ENCODE results near the gene RELL1.

Gene RELL1

DNA sequence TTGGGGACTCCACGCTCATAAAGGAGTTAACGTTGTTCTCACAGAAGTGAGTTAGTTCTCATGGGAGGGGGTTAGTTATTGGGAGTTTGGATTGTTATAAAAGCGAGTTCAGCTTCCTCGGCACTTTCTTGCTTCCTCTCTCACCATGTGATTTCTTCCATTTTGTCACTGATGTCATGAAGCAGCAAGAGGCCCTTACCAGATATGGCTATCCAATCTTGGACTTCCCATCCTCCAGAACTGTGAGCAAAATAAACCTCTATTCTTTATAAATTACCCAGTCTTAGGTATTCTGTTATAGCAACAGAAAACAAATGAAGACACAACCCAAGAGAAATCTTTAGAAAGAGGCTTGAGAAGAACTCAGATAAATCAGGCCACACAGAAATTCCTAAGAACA, 29.5 kb downstream of the RELL1 start:
- peaks cover 4% of the 10 kb centered on the region for H3K36me3 ChIP-seq (ENCODE audit: control insufficient read depth, insufficient read depth, low read length)
- DNase-seq, result no peak

GRCh38 chr4:37653601-37654000, 32.6 kb downstream of the RELL1 start:
- Histone ChIP-seq H3K4me1 (ENCODE audit: control insufficient read depth, insufficient read depth, low read length, poor library complexity, severe bottlenecking) (no peaks in the 10 kb centered on the region), H3K27me3 (replicated peaks; ENCODE audit: control insufficient read depth, insufficient read depth, low read length, poor library complexity, severe bottlenecking) (no peaks in the 10 kb centered on the region), H3K9me3 (ENCODE audit: control insufficient read depth, low read length) (no peaks in the 10 kb centered on the region), H3K27ac (ENCODE audit: insufficient read depth, low read length, poor library complexity, severe bottlenecking) (no peak overlapping the region), H3K4me3 (ENCODE audit: insufficient read depth, low read depth, low read length, poor library complexity, severe bottlenecking) (no peak overlapping the region), H3K36me3 (ENCODE audit: control insufficient read depth, insufficient read depth, low read length) (peaks cover 4% of the 10 kb centered on the region)
- DNase-seq, result no peak

More for the DNA sequence above, 29.5 kb downstream of the RELL1 start:
- no peaks in the 10 kb centered on the region for H3K4me1 ChIP-seq (ENCODE audit: control insufficient read depth, insufficient read depth, low read length, poor library complexity, severe bottlenecking)
- no peak overlapping the region for H3K27ac ChIP-seq (ENCODE audit: insufficient read depth, low read length, poor library complexity, severe bottlenecking)
- H3K4me3 ChIP-seq (ENCODE audit: insufficient read depth, low read depth, low read length, poor library complexity, severe bottlenecking), result no peak overlapping the region
- H3K27me3 ChIP-seq (replicated peaks; ENCODE audit: control insufficient read depth, insufficient read depth, low read length, poor library complexity, severe bottlenecking), result no peaks in the 10 kb centered on the region
- H3K9me3 ChIP-seq (ENCODE audit: control insufficient read depth, low read length), result no peaks in the 10 kb centered on the region

- Histone ChIP-seq H3K27me3 (replicated peaks; ENCODE audit: control insufficient read depth, insufficient read depth, low read length, poor library complexity, severe bottlenecking) (no peaks in the 10 kb centered on the region), H3K9me3 (ENCODE audit: control insufficient read depth, low read length) (no peaks in the 10 kb centered on the region), H3K27ac (ENCODE audit: insufficient read depth, low read length, poor library complexity, severe bottlenecking) (no peak overlapping the region), H3K36me3 (ENCODE audit: control insufficient read depth, insufficient read depth, low read length) (peaks cover 11% of the 10 kb centered on the region), H3K4me1 (ENCODE audit: control insufficient read depth, insufficient read depth, low read length, poor library complexity, severe bottlenecking) (no peaks in the 10 kb centered on the region), H3K4me3 (ENCODE audit: insufficient read depth, low read depth, low read length, poor library complexity, severe bottlenecking) (no peak overlapping the region)
- no peak for DNase-seq
These were observed 33.2 kb downstream of the RELL1 start for GRCh38 chr4:37652747-37653527.

DNA sequence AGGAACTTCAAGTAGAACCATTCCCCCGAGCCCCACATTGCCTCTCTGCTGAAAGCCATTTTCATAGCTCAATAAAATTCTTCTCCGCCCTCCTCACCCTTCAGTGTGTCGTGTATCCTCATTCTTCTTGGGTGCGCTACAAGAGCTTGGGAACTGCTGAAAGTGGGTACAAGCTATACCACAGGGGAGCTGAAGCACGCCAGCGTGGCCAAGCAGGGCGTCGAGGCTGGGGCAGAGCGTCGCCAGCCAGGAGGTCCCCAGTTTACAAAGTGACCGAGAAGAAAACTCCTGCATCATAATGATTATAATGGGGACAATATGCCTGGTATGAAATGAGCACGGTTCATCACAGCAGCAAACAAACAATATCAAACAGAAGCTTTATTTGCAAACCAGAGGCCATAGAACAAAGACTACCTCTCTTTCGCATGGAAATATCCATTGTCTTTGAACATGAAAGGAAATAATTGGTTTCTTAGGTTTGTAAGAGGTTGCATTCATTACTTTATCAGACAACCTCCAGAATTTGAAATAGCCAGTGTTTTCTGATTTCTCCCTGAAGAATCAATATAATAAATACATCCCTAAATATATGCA, 34.3 kb downstream of the RELL1 start:
- H3K9me3 ChIP-seq (ENCODE audit: control insufficient read depth, low read length), result no peaks in the 10 kb centered on the region
- no peak overlapping the region for H3K27ac ChIP-seq (ENCODE audit: insufficient read depth, low read length, poor library complexity, severe bottlenecking)
- no peak for DNase-seq
- H3K36me3 ChIP-seq (ENCODE audit: control insufficient read depth, insufficient read depth, low read length), result peaks cover 21% of the 10 kb centered on the region
- H3K4me3 ChIP-seq (ENCODE audit: insufficient read depth, low read depth, low read length, poor library complexity, severe bottlenecking), result no peak overlapping the region
- no peaks in the 10 kb centered on the region for H3K27me3 ChIP-seq (replicated peaks; ENCODE audit: control insufficient read depth, insufficient read depth, low read length, poor library complexity, severe bottlenecking)
- H3K4me1 ChIP-seq (ENCODE audit: control insufficient read depth, insufficient read depth, low read length, poor library complexity, severe bottlenecking), result no peaks in the 10 kb centered on the region

- no peaks in the 10 kb centered on the region for H3K9me3 ChIP-seq (ENCODE audit: control insufficient read depth, low read length)
- peaks cover 19% of the 10 kb centered on the region for H3K36me3 ChIP-seq (ENCODE audit: control insufficient read depth, insufficient read depth, low read length)
- H3K4me1 ChIP-seq (ENCODE audit: control insufficient read depth, insufficient read depth, low read length, poor library complexity, severe bottlenecking), result no peaks in the 10 kb centered on the region
- no peaks in the 10 kb centered on the region for H3K27me3 ChIP-seq (replicated peaks; ENCODE audit: control insufficient read depth, insufficient read depth, low read length, poor library complexity, severe bottlenecking)
- DNase-seq, result no peak
- H3K4me3 ChIP-seq (ENCODE audit: insufficient read depth, low read depth, low read length, poor library complexity, severe bottlenecking), result no peak overlapping the region
- H3K27ac ChIP-seq (ENCODE audit: insufficient read depth, low read length, poor library complexity, severe bottlenecking), result no peak overlapping the region
These were observed 35.7 kb downstream of the RELL1 start for GRCh38 chr4:37650481-37650880.

DNA sequence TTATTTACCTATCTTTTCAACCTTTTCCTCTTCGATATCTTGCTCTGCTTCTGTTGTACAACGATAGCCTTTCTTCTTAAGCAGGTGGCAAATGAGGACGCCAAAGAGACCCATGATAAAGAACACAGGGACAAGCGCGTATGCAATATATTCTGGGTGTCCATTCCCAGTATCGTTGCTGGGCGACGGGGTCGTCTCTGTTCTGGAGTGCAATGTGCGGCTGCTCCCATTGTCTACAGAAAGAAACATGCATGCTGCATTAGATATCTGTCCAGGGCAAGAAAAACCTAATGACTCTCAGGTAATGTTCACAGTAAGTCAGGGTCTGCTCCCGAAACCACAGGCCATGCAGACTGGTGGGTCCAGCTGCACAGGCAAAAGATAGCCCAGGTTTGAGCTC, 36.9 kb downstream of the RELL1 start:
- no peak overlapping the region for H3K4me3 ChIP-seq (ENCODE audit: insufficient read depth, low read depth, low read length, poor library complexity, severe bottlenecking)
- no peaks in the 10 kb centered on the region for H3K4me1 ChIP-seq (ENCODE audit: control insufficient read depth, insufficient read depth, low read length, poor library complexity, severe bottlenecking)
- no peak overlapping the region for H3K27ac ChIP-seq (ENCODE audit: insufficient read depth, low read length, poor library complexity, severe bottlenecking)
- no peak for DNase-seq
- H3K27me3 ChIP-seq (replicated peaks; ENCODE audit: control insufficient read depth, insufficient read depth, low read length, poor library complexity, severe bottlenecking), result no peaks in the 10 kb centered on the region
- H3K9me3 ChIP-seq (ENCODE audit: control insufficient read depth, low read length), result no peaks in the 10 kb centered on the region
- peaks cover 19% of the 10 kb centered on the region for H3K36me3 ChIP-seq (ENCODE audit: control insufficient read depth, insufficient read depth, low read length)

DNA sequence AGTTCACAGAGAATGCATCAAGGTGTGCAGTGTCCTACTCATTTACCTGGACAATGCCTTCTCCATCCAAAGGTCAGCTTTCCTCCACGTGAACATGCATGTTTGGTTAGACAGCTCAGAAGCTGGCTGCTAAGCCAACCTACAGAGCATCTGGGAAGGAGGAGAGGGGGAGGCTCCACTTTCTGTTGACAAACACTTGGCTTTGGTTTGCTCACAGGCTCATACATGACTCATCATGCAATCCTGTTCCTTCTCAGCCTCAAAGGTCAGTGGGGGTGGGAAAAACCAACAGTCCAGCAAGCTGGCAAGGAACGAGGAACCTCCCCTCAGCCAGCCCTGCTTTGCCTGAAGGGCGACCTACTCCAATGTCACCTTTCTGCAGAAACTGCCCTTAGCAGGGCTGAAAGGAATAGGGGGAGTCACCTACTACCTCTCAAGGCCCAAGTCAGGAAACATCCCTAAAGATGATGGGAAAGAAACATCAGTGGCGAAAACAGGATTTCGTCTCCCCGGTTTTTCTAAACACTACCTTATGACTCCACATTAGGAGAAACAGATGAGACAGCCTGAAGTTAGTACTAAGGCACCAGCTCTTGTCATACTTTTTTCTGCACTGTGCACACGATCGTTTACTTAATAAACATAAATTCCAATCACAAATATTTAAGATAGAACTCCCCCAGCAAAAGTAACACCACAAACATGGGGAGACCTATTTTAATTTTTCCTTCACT, 37.9 kb downstream of the RELL1 start:
- H3K4me3 ChIP-seq (ENCODE audit: insufficient read depth, low read depth, low read length, poor library complexity, severe bottlenecking), result no peak overlapping the region

GRCh38 chr4:37646247-37646646, 39.9 kb downstream of the RELL1 start:
- H3K36me3 ChIP-seq (ENCODE audit: control insufficient read depth, insufficient read depth, low read length), result peaks cover 19% of the 10 kb centered on the region

More for the DNA sequence above, 37.9 kb downstream of the RELL1 start:
- Histone ChIP-seq H3K27me3 (replicated peaks; ENCODE audit: control insufficient read depth, insufficient read depth, low read length, poor library complexity, severe bottlenecking) (no peaks in the 10 kb centered on the region), H3K27ac (ENCODE audit: insufficient read depth, low read length, poor library complexity, severe bottlenecking) (no peak overlapping the region), H3K36me3 (ENCODE audit: control insufficient read depth, insufficient read depth, low read length) (peaks cover 19% of the 10 kb centered on the region), H3K4me1 (ENCODE audit: control insufficient read depth, insufficient read depth, low read length, poor library complexity, severe bottlenecking) (no peaks in the 10 kb centered on the region), H3K9me3 (ENCODE audit: control insufficient read depth, low read length) (no peaks in the 10 kb centered on the region)
- DNase-seq, result no peak

GRCh38 chr4:37645736-37646135, 40.4 kb downstream of the RELL1 start:
- no peak overlapping the region for H3K4me3 ChIP-seq (ENCODE audit: insufficient read depth, low read depth, low read length, poor library complexity, severe bottlenecking)
- no peak overlapping the region for H3K27ac ChIP-seq (ENCODE audit: insufficient read depth, low read length, poor library complexity, severe bottlenecking)
- no peaks in the 10 kb centered on the region for H3K9me3 ChIP-seq (ENCODE audit: control insufficient read depth, low read length)
- H3K4me1 ChIP-seq (ENCODE audit: control insufficient read depth, insufficient read depth, low read length, poor library complexity, severe bottlenecking), result no peaks in the 10 kb centered on the region
- H3K36me3 ChIP-seq (ENCODE audit: control insufficient read depth, insufficient read depth, low read length), result peaks cover 19% of the 10 kb centered on the region
- H3K27me3 ChIP-seq (replicated peaks; ENCODE audit: control insufficient read depth, insufficient read depth, low read length, poor library complexity, severe bottlenecking), result no peaks in the 10 kb centered on the region
- no peak for DNase-seq

More at GRCh38 chr4:37646247-37646646, 39.9 kb downstream of the RELL1 start:
- H3K9me3 ChIP-seq (ENCODE audit: control insufficient read depth, low read length), result no peaks in the 10 kb centered on the region
- H3K4me1 ChIP-seq (ENCODE audit: control insufficient read depth, insufficient read depth, low read length, poor library complexity, severe bottlenecking), result no peaks in the 10 kb centered on the region
- no peaks in the 10 kb centered on the region for H3K27me3 ChIP-seq (replicated peaks; ENCODE audit: control insufficient read depth, insufficient read depth, low read length, poor library complexity, severe bottlenecking)
- H3K4me3 ChIP-seq (ENCODE audit: insufficient read depth, low read depth, low read length, poor library complexity, severe bottlenecking), result no peak overlapping the region
- no peak for DNase-seq
- H3K27ac ChIP-seq (ENCODE audit: insufficient read depth, low read length, poor library complexity, severe bottlenecking), result no peak overlapping the region

DNA sequence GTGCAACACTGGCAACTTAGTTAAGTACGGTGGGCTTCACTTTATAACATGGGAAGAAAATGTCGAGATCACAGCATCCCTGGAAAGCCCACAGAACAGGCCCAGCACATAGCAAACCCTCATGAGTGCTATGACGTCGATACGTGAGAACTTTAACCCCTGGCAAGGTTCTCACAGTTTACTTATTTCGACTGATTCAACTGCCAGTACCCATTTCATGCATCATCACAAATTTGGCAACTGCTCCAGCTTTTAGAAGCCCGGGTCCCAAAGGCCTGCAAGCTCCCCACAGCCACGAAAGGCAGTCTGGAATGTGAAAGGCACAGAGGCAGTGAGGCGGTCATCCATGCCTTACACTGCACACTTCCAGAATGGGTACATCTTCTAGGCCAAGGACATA, 41.2 kb downstream of the RELL1 start:
- Histone ChIP-seq H3K9me3 (ENCODE audit: control insufficient read depth, low read length) (no peaks in the 10 kb centered on the region), H3K4me1 (ENCODE audit: control insufficient read depth, insufficient read depth, low read length, poor library complexity, severe bottlenecking) (no peaks in the 10 kb centered on the region), H3K36me3 (ENCODE audit: control insufficient read depth, insufficient read depth, low read length) (peaks cover 19% of the 10 kb centered on the region), H3K4me3 (ENCODE audit: insufficient read depth, low read depth, low read length, poor library complexity, severe bottlenecking) (no peak overlapping the region), H3K27ac (ENCODE audit: insufficient read depth, low read length, poor library complexity, severe bottlenecking) (no peak overlapping the region), H3K27me3 (replicated peaks; ENCODE audit: control insufficient read depth, insufficient read depth, low read length, poor library complexity, severe bottlenecking) (no peaks in the 10 kb centered on the region)
- no peak for DNase-seq
